Parathyroid adenoma (tissue), 2 donors: ENCODE measurements around the gene DGCR2.

ENCODE experiments used
- H2AFZ ChIP-seq: fragments of 300-600 bp; sonication (generic); one replicate; pipeline ENCODE4 v1.7.0; 2017; ENCODE audit warnings: antibody characterized with exemption, mild to moderate bottlenecking
- H3K27ac ChIP-seq: fragments of 300-600 bp; sonication (generic); one replicate; pipeline ENCODE4 v1.7.0; 2017
- H3K27me3 ChIP-seq: fragments of 300-600 bp; sonication (generic); one replicate; pipeline ENCODE4 v1.7.0; 2017; ENCODE audit warnings: low read length; ENCODE audit not compliant: control insufficient read depth, insufficient read depth
- H3K36me3 ChIP-seq: fragments of 300-600 bp; sonication (generic); one replicate; pipeline ENCODE4 v1.7.0; 2017; ENCODE audit warnings: low read length; ENCODE audit not compliant: control insufficient read depth, insufficient read depth
- H3K4me1 ChIP-seq: fragments of 300-600 bp; sonication (generic); one replicate; pipeline ENCODE4 v1.7.0; 2017; ENCODE audit warnings: control low read depth
- H3K4me2 ChIP-seq: fragments of 300-600 bp; sonication (generic); one replicate; pipeline ENCODE4 v1.7.0; 2017; ENCODE audit warnings: low read length
- H3K4me3 ChIP-seq: fragments of 300-600 bp; sonication (generic); one replicate; pipeline ENCODE4 v1.7.0; 2017; ENCODE audit warnings: low read depth, low read length
- H3K79me2 ChIP-seq: fragments of 300-600 bp; sonication (generic); one replicate; pipeline ENCODE4 v1.7.0; 2017; ENCODE audit warnings: control low read depth
- H3K9ac ChIP-seq: fragments of 300-600 bp; sonication (generic); one replicate; pipeline ENCODE4 v1.7.0; 2017; ENCODE audit warnings: mild to moderate bottlenecking
- H3K9me3 ChIP-seq: fragments of 300-600 bp; sonication (generic); one replicate; pipeline ENCODE4 v1.7.0; 2017; ENCODE audit warnings: low read length; ENCODE audit not compliant: control insufficient read depth
- CTCF ChIP-seq: fragments of 300-600 bp; sonication (generic); IDR thresholded peaks from one replicate; pipeline ENCODE4 v1.7.0; 2017; ENCODE audit warnings: antibody characterized with exemption, mild to moderate bottlenecking
- donor health status: primary hyperparathyroidism.

Gene DGCR2

GRCh38 chr22:19050117-19050516 lies 72.1 kb downstream of the DGCR2 start:
- no peaks in the 10 kb centered on the region for H3K9me3 ChIP-seq
- TF ChIP-seq CTCF, result no peak
- H3K4me3 ChIP-seq, result no peak overlapping the region
- H3K4me2 ChIP-seq, result no peak overlapping the region
- H3K4me1 ChIP-seq, result no peaks in the 10 kb centered on the region
- H2AFZ ChIP-seq, result no peak overlapping the region
- H3K27ac ChIP-seq, result no peak overlapping the region
- H3K79me2 ChIP-seq, result no peaks in the 10 kb centered on the region
- no peak overlapping the region for H3K9ac ChIP-seq
- H3K27me3 ChIP-seq, result no peaks in the 10 kb centered on the region
- no peaks in the 10 kb centered on the region for H3K36me3 ChIP-seq

DNA sequence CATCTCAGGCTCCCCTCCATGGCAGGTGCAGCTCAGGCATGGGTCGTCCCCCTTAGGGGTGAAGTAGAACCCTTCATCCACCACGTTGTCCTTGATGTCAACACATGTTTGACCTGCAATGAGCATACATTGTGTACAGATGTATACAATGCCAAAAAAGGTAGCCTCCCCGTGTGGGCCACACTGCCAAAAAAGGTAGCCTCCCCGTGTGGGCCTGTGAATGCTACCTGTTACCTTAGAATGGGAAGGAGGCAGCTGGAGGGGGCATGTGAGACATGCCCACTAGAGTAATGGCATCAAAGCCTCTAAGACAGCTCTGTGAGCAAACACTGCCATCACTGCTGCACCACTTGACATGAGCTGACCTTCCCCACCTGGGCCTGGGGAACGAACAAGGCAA lies 73.7 kb downstream of the DGCR2 start:
- H3K27ac ChIP-seq, result no peak overlapping the region
- no peak overlapping the region for H3K4me3 ChIP-seq
- H3K4me1 ChIP-seq, result no peaks in the 10 kb centered on the region
- no peak overlapping the region for H3K4me2 ChIP-seq
- H3K79me2 ChIP-seq, result no peaks in the 10 kb centered on the region
- no peak for TF ChIP-seq CTCF
- no peak overlapping the region for H3K9ac ChIP-seq
- H3K36me3 ChIP-seq, result no peaks in the 10 kb centered on the region
- H3K27me3 ChIP-seq, result no peaks in the 10 kb centered on the region
- H3K9me3 ChIP-seq, result no peaks in the 10 kb centered on the region
- H2AFZ ChIP-seq, result no peak overlapping the region

- no peak overlapping the region for H3K4me2 ChIP-seq
- no peak overlapping the region for H3K9ac ChIP-seq
- no peak overlapping the region for H3K27ac ChIP-seq
- no peaks in the 10 kb centered on the region for H3K4me1 ChIP-seq
- no peaks in the 10 kb centered on the region for H3K9me3 ChIP-seq
- no peak overlapping the region for H3K4me3 ChIP-seq
- no peaks in the 10 kb centered on the region for H3K27me3 ChIP-seq
- H3K79me2 ChIP-seq, result no peaks in the 10 kb centered on the region
- H3K36me3 ChIP-seq, result no peaks in the 10 kb centered on the region
- TF ChIP-seq CTCF, result no peak
- no peak overlapping the region for H2AFZ ChIP-seq
Observed at GRCh38 chr22:19047993-19048392, 74.2 kb downstream of the DGCR2 start.

DNA sequence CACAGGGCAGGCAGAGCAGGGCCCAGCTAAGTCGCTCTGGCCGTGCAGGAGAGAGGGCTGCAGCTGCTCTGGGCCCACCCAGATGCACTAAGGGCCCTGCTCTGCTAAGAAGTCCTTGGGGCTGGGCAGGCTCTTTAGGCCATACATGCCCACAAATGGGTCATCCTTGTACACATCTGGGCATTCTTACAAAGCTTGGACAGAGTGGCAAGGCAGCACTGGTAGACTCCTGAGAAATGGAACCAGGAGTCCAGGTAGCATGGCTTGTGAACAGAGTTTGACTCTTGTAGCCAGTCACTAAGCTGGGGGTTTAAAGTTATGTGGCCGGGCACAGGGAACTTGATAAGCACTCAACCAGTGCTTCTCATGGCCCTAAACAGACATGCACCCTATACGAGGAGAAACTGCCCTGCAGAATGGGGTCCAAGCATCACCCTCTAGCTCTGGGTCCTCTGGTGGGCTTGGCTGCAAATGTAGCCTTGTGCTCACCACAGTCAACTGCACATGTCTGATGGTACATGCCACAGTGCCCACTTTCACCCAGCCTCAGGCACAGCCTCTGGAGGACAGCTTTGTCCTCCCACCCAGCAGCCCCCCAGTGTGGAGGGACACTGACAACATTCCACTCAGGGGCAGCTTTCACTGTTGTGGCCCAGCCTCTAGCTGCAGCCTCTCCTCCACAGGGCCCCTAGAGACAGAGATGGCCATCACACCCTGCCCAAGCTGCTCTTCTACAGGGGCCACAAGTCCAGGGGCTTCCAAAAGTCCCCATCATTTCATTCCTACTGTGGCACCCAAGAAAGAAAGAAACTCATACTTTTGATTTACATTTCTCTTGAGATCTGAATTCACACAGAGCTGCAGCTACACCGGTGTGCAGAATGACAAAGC lies 75.2 kb downstream of the DGCR2 start:
- H3K27ac ChIP-seq, result no peak overlapping the region
- H3K9me3 ChIP-seq, result no peaks in the 10 kb centered on the region
- no peaks in the 10 kb centered on the region for H3K36me3 ChIP-seq
- no peak overlapping the region for H3K4me3 ChIP-seq
- no peak for TF ChIP-seq CTCF
- H2AFZ ChIP-seq, result no peak overlapping the region
- H3K4me2 ChIP-seq, result no peak overlapping the region
- no peaks in the 10 kb centered on the region for H3K4me1 ChIP-seq
- H3K9ac ChIP-seq, result no peak overlapping the region
- no peaks in the 10 kb centered on the region for H3K27me3 ChIP-seq
- no peaks in the 10 kb centered on the region for H3K79me2 ChIP-seq

DNA sequence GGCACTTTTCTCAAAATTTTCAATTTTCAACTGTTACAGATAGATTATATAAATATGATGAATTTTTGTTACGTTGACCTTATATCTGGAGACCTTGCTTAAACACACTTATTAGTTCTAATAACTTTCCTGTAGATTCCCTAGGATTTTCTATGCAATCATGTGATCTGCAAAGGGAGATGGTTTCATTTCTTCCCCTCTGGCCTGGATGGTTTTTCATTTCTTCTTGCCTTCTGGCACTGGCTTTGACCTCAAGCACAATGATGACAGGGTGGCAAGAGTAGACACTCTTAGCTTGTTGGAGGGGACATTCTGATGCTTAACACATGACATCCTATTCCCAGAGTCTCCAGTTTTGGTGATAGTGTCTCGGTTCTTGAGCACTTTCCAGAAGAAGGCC lies 75.9 kb downstream of the DGCR2 start:
- Histone ChIP-seq H2AFZ (no peak overlapping the region), H3K79me2 (no peaks in the 10 kb centered on the region), H3K36me3 (no peaks in the 10 kb centered on the region), H3K9ac (no peak overlapping the region), H3K9me3 (no peaks in the 10 kb centered on the region), H3K4me2 (no peak overlapping the region), H3K27me3 (no peaks in the 10 kb centered on the region), H3K4me1 (no peaks in the 10 kb centered on the region), H3K27ac (no peak overlapping the region), H3K4me3 (no peak overlapping the region)
- no peak for TF ChIP-seq CTCF
